ENCODE data around the gene NOTUM.

DNA sequence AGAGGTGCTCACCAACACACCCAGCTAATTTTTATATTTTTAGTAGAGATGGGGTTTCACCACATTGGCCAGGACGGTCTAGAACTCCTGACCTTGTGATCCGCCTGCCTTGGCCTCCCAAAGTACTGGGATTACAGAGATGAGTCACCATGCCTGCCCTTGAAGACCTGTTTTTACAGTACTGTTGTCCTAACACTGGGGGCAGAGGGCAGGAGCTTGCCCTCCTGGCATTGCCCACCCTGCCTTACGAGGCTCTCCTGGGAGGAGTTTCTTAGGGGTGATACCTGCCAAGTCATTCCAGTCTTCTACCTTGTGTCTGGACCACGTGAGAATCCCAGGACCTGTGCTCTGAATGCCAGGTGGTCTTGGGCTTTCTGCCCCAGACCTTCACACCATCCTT, 19.1 kb upstream of the NOTUM start:
- TF ChIP-seq CTCF (conservative IDR thresholded peaks at IDR 0.05) (no peak), EZH2 (IDR thresholded peaks at IDR 0.05; ENCODE audit: low read depth) (no peak)

Data from PC-9 (cell line).